HCT116 (cell line): ENCODE measurements around the gene PARVB. TPM values are rescaled to one million over a fixed set of nuclear protein-coding genes. Genes with fewer than 3 reads are reported as not detected.

ENCODE experiments used
- ATAC-seq: fragments of 200-7000 bp; cut with Tn5 transposase; 2 replicates; pipeline ENCODE4 v1.9.1; 2020; ENCODE audit warnings: mild to moderate bottlenecking, moderate library complexity
- BruUV-seq: library from RNA; stranded (reverse); fragments of 400-500 nt; replicated peaks from 2 replicates; lab custom pipeline; 2021; lab: Mats Ljungman, UMichigan
- CTCF ChIA-PET: fragments of 300-600 bp; sonication (Branson Sonifier 250); formaldehyde crosslinking; loops from one replicate; lab custom pipeline; 2021; ENCODE audit warnings: antibody characterized with exemption; lab: Charles Lee
- POLR2A ChIA-PET: fragments of 300-600, 350-600 bp; sonication (Branson Sonifier 250); formaldehyde crosslinking; loops from one replicate; lab custom pipeline; 2021; ENCODE audit warnings: antibody characterized with exemption; lab: Charles Lee
- RAD21 ChIA-PET, 2 experiments: fragments of 300-600 bp; sonication (Branson Sonifier 250); formaldehyde crosslinking; loops; one replicate each; lab custom pipeline; 2023; ENCODE audit warnings: low total read pairs in 2 of 2; ENCODE audit not compliant: uncharacterized antibody in 2 of 2, unreplicated experiment in 2 of 2, low non-redundant PET in 1 of 2; lab: Charles Lee
- DNase-seq: peaks from one replicate; pipeline ENCODE4 v3.0.0-alpha.2; 2010; ENCODE audit warnings: low read depth, low spot score
- H2AFZ ChIP-seq: fragments of 200-600 bp; shearing (Covaris generic), sonication (generic); 2 replicates; pipeline ENCODE4 v1.6.1; 2017; ENCODE audit warnings: low read depth, mixed run types, mixed read lengths, antibody characterized with exemption, low read length; ENCODE audit not compliant: poor library complexity, severe bottlenecking
- H3K27ac ChIP-seq: 2 replicates; pipeline ENCODE4 v1.5.1; 2012; ENCODE audit warnings: low read depth, low read length
- H3K27me3 ChIP-seq: fragments of 200-600 bp; sonication (generic); 2 replicates; pipeline ENCODE4 v1.6.1; 2016; ENCODE audit warnings: mixed run types, low read length, mixed read lengths; ENCODE audit not compliant: insufficient read depth
- H3K36me3 ChIP-seq, 2 experiments: fragments of 200-500 bp in 1 of 2; fragments of 200-600 bp in 1 of 2; sonication (Bioruptor generic) in 1 of 2; sonication (generic) in 1 of 2; 2 replicates each; pipeline versions ENCODE4 v1.5.1 to v1.6.1; 2014 to 2016; ENCODE audit warnings: low read length in 2 of 2, inconsistent platforms in 1 of 2, mixed read lengths in 1 of 2, mixed run types in 1 of 2; ENCODE audit not compliant: insufficient read depth in 2 of 2, control insufficient read depth in 1 of 2
- H3K4me1 ChIP-seq, 2 experiments: fragments of 200-600 bp in 1 of 2; sonication (generic) in 1 of 2; 2 replicates each; pipeline versions ENCODE4 v1.5.1 to v1.6.1; 2012 to 2017; ENCODE audit warnings: low read length in 2 of 2, inconsistent platforms in 1 of 2, mild to moderate bottlenecking in 1 of 2, mixed read lengths in 1 of 2, mixed run types in 1 of 2, moderate library complexity in 1 of 2; ENCODE audit not compliant: insufficient read depth in 2 of 2, control insufficient read depth in 1 of 2
- H3K4me2 ChIP-seq: fragments of 200-600 bp; sonication (generic); 2 replicates; pipeline ENCODE4 v1.6.1; 2017; ENCODE audit warnings: mixed run types, low read length, mixed read lengths
- H3K4me3 ChIP-seq, 2 experiments: fragments of 200-600 bp in 1 of 2; sonication (generic) in 1 of 2; replicated peaks in 1 of 2; 2 replicates each; pipeline ENCODE4 v1.5.1; 2011 to 2016; ENCODE audit warnings: low read length in 2 of 2, control low read depth in 1 of 2, low read depth in 1 of 2, mild to moderate bottlenecking in 1 of 2, mixed read lengths in 1 of 2, mixed run types in 1 of 2
- H3K79me2 ChIP-seq: fragments of 200-600 bp; sonication (generic); 2 replicates; pipeline ENCODE4 v1.6.1; 2017; ENCODE audit warnings: mild to moderate bottlenecking, mixed run types, low read length, moderate library complexity, mixed read lengths; ENCODE audit not compliant: insufficient read depth
- H3K9ac ChIP-seq: fragments of 200-600 bp; sonication (generic); 2 replicates; pipeline ENCODE4 v1.6.1; 2016; ENCODE audit warnings: low read length, mixed read lengths
- H3K9me2 ChIP-seq: fragments of 200-600 bp; sonication (generic), shearing (Covaris generic); 2 replicates; pipeline ENCODE4 v1.6.1; 2017; ENCODE audit warnings: mixed run types, mild to moderate bottlenecking, moderate library complexity; ENCODE audit not compliant: insufficient read depth
- H3K9me3 ChIP-seq, 2 experiments: fragments of 200-500 bp in 1 of 2; fragments of 200-600 bp in 1 of 2; sonication (Bioruptor generic) in 1 of 2; sonication (generic) in 1 of 2; 2 replicates each; pipeline ENCODE4 v1.6.1; 2014 to 2017; ENCODE audit warnings: low read length in 2 of 2, mixed read lengths in 2 of 2, inconsistent platforms in 1 of 2, low read depth in 1 of 2, mild to moderate bottlenecking in 1 of 2, mixed run types in 1 of 2, moderate library complexity in 1 of 2; ENCODE audit not compliant: control insufficient read depth in 1 of 2, insufficient read depth in 1 of 2
- H4K20me1 ChIP-seq: fragments of 200-600 bp; sonication (generic), shearing (Covaris generic); 2 replicates; pipeline ENCODE4 v1.6.1; 2017; ENCODE audit warnings: mixed run types, mild to moderate bottlenecking, moderate library complexity; ENCODE audit not compliant: insufficient read depth
- ATF3 ChIP-seq: IDR thresholded peaks from 2 replicates; pipeline ENCODE4 v1.6.1; 2012
- ELF1 ChIP-seq: IDR thresholded peaks from 2 replicates; pipeline ENCODE4 v1.6.1; 2012; ENCODE audit warnings: low read depth, borderline replicate concordance
- POLR2A ChIP-seq: IDR thresholded peaks from 2 replicates; pipeline ENCODE4 v1.7.0; 2011; ENCODE audit warnings: borderline replicate concordance; ENCODE audit not compliant: insufficient read depth, insufficient read length; ENCODE audit errors: extremely low read depth
- ZFX ChIP-seq: fragments of 450-650 bp; IDR thresholded peaks from 2 replicates; pipeline ENCODE4 v1.6.1; 2017
- intact Hi-C: fragments of 100-400 bp; cut with micrococcal nuclease; formaldehyde crosslinking; loops from 2 replicates; pipeline ENCODE4 v1.10.0; 2022
- total RNA-seq: library from RNA; stranded (reverse); gene quantifications from one replicate; pipeline ENCODE4 v1.2.1, GENCODE V29; 2021; ENCODE audit not compliant: unreplicated experiment
- TF ChIP-seq, protein P1 (sequence below): IDR thresholded peaks from 2 replicates; pipeline ENCODE4 v1.6.1; 2012; ENCODE audit warnings: low read depth

The PARVB gene
- total RNA-seq, 1 experiment from 2014 or later = 21.4 TPM

- H2AFZ ChIP-seq = no peak overlapping the region
- TF ChIP-seq ZFX = no peak
- no peak for TF ChIP-seq ELF1
- TF ChIP-seq ATF3 = no peak
- TF ChIP-seq POLR2A = no peak
- TF ChIP-seq, protein P1, sequence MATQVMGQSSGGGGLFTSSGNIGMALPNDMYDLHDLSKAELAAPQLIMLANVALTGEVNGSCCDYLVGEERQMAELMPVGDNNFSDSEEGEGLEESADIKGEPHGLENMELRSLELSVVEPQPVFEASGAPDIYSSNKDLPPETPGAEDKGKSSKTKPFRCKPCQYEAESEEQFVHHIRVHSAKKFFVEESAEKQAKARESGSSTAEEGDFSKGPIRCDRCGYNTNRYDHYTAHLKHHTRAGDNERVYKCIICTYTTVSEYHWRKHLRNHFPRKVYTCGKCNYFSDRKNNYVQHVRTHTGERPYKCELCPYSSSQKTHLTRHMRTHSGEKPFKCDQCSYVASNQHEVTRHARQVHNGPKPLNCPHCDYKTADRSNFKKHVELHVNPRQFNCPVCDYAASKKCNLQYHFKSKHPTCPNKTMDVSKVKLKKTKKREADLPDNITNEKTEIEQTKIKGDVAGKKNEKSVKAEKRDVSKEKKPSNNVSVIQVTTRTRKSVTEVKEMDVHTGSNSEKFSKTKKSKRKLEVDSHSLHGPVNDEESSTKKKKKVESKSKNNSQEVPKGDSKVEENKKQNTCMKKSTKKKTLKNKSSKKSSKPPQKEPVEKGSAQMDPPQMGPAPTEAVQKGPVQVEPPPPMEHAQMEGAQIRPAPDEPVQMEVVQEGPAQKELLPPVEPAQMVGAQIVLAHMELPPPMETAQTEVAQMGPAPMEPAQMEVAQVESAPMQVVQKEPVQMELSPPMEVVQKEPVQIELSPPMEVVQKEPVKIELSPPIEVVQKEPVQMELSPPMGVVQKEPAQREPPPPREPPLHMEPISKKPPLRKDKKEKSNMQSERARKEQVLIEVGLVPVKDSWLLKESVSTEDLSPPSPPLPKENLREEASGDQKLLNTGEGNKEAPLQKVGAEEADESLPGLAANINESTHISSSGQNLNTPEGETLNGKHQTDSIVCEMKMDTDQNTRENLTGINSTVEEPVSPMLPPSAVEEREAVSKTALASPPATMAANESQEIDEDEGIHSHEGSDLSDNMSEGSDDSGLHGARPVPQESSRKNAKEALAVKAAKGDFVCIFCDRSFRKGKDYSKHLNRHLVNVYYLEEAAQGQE = no peak
- H3K4me3 ChIP-seq = no peak overlapping the region
- no peaks in the 10 kb centered on the region for H3K9me3 ChIP-seq
- BruUV-seq = no TSS peak
- DNase-seq = no peak
- H4K20me1 ChIP-seq = no peaks in the 10 kb centered on the region
- POLR2A ChIA-PET = no interaction called here
- H3K9me2 ChIP-seq = no peaks in the 10 kb centered on the region
- H3K4me2 ChIP-seq = no peak overlapping the region
- no peak overlapping the region for H3K9ac ChIP-seq
- RAD21 ChIA-PET = no interaction called here
- H3K27me3 ChIP-seq = peaks cover 3% of the 10 kb centered on the region; the same call in 1 of the 2 replicates
- CTCF ChIA-PET = no interaction called here
- H3K4me1 ChIP-seq = no peaks in the 10 kb centered on the region
- H3K79me2 ChIP-seq = no peaks in the 10 kb centered on the region
- H3K36me3 ChIP-seq = no peaks in the 10 kb centered on the region
- H3K27ac ChIP-seq = no peak overlapping the region
- no peak for ATAC-seq
- intact Hi-C loops = no loop called here
Measured at GRCh38 chr22:44181033-44181911, 157.2 kb downstream of the PARVB start.
